Osteoblast (primary cell): Measurements from ENCODE around the gene CYP46A1. TPM values are rescaled to one million over a fixed set of nuclear protein-coding genes. Genes with fewer than 3 reads are reported as not detected.

ENCODE experiments used
- DNase-seq: peaks from one replicate; pipeline ENCODE4 v3.0.0; 2011; ENCODE audit warnings: low spot score, mixed read lengths; ENCODE audit not compliant: insufficient read length; ENCODE audit errors: missing footprints
- H2AFZ ChIP-seq: 2 replicates; pipeline ENCODE4 v1.6.0; 2011; ENCODE audit warnings: mild to moderate bottlenecking, low read length
- H3K27ac ChIP-seq: 2 replicates; pipeline ENCODE4 v1.5.1; 2011; ENCODE audit warnings: mild to moderate bottlenecking, low read depth, low read length, moderate library complexity
- H3K27me3 ChIP-seq: 2 replicates; pipeline ENCODE4 v1.6.0; 2012; ENCODE audit warnings: mild to moderate bottlenecking, control low read depth, inconsistent platforms, low read length, moderate library complexity; ENCODE audit not compliant: insufficient read depth
- H3K36me3 ChIP-seq: 2 replicates; pipeline ENCODE4 v1.5.1; 2011; ENCODE audit warnings: mild to moderate bottlenecking, low read length, control low read depth, moderate library complexity; ENCODE audit not compliant: insufficient read depth
- H3K4me1 ChIP-seq: 2 replicates; pipeline ENCODE4 v1.5.1; 2011; ENCODE audit warnings: mild to moderate bottlenecking, low read length, control low read depth, moderate library complexity; ENCODE audit not compliant: insufficient read depth
- H3K4me2 ChIP-seq: 2 replicates; pipeline ENCODE4 v1.6.0; 2011; ENCODE audit warnings: mild to moderate bottlenecking, low read length; ENCODE audit not compliant: insufficient read depth
- H3K4me3 ChIP-seq: fragments of 200-600 bp; sonication (generic); 3 replicates; pipeline ENCODE4 v1.5.1; 2012; ENCODE audit warnings: mild to moderate bottlenecking, low read length, inconsistent platforms; ENCODE audit not compliant: insufficient read depth
- H3K79me2 ChIP-seq: 2 replicates; pipeline ENCODE4 v1.6.0; 2012; ENCODE audit warnings: mild to moderate bottlenecking, low read length, control low read depth, inconsistent platforms; ENCODE audit not compliant: insufficient read depth
- H3K9me3 ChIP-seq: 2 replicates; pipeline ENCODE4 v1.5.1; 2011; ENCODE audit warnings: low read depth, low read length, control low read depth
- H4K20me1 ChIP-seq: 2 replicates; pipeline ENCODE4 v1.6.0; 2012; ENCODE audit warnings: mild to moderate bottlenecking, low read length, control low read depth; ENCODE audit not compliant: insufficient read depth
- CTCF ChIP-seq: IDR thresholded peaks from 2 replicates; pipeline ENCODE4 v1.5.1; 2011; ENCODE audit warnings: mild to moderate bottlenecking, low read depth, low read length, moderate library complexity; ENCODE audit errors: extremely low read depth
- total RNA-seq: library from RNA; depleted of rRNA; stranded (reverse); fragments of >200 nt; gene quantifications from 2 replicates; pipeline ENCODE4 v1.2.3, GENCODE V29; 2012

CYP46A1 gene
- total RNA-seq, 1 donor = 0.36 TPM

- no peaks in the 10 kb centered on the region for H3K36me3 ChIP-seq
- peak; percentile 51 for DNase-seq
- no peaks in the 10 kb centered on the region for H4K20me1 ChIP-seq
- no peaks in the 10 kb centered on the region for H3K4me1 ChIP-seq
- H3K27me3 ChIP-seq = no peaks in the 10 kb centered on the region
- H3K79me2 ChIP-seq = no peaks in the 10 kb centered on the region
- H2AFZ ChIP-seq = no peak overlapping the region
- no peak overlapping the region for H3K27ac ChIP-seq
- no peak overlapping the region for H3K4me2 ChIP-seq
- TF ChIP-seq CTCF = no peak
- H3K4me3 ChIP-seq = no peak overlapping the region
- H3K9me3 ChIP-seq = no peaks in the 10 kb centered on the region
Measured at GRCh38 chr14:99728231-99728920, 44.3 kb downstream of the CYP46A1 start.

GRCh38 chr14:99728981-99729451 is 44.9 kb downstream of the CYP46A1 start:
- Histone ChIP-seq H4K20me1 (no peaks in the 10 kb centered on the region), H3K4me3 (no peak overlapping the region), H3K9me3 (no peaks in the 10 kb centered on the region), H3K27ac (no peak overlapping the region), H3K4me2 (no peak overlapping the region), H3K79me2 (no peaks in the 10 kb centered on the region), H3K36me3 (no peaks in the 10 kb centered on the region), H2AFZ (no peak overlapping the region), H3K27me3 (no peaks in the 10 kb centered on the region), H3K4me1 (no peaks in the 10 kb centered on the region)
- DNase-seq = peak; percentile 81
- no peak for TF ChIP-seq CTCF

- H3K27ac ChIP-seq = no peak overlapping the region
- H3K4me2 ChIP-seq = peak overlapping the region; percentile 76
- H3K9me3 ChIP-seq = no peaks in the 10 kb centered on the region
Measured at GRCh38 chr14:99729991-99730875, 46.1 kb downstream of the CYP46A1 start.

More at GRCh38 chr14:99729991-99730875, 46.1 kb downstream of the CYP46A1 start:
- Histone ChIP-seq H4K20me1 (no peaks in the 10 kb centered on the region), H2AFZ (peak overlapping the region; percentile 68), H3K4me3 (peak overlapping the region; percentile 76), H3K79me2 (no peaks in the 10 kb centered on the region), H3K4me1 (no peaks in the 10 kb centered on the region), H3K27me3 (no peaks in the 10 kb centered on the region), H3K36me3 (no peaks in the 10 kb centered on the region)
- peak; percentile 99 for DNase-seq
- TF ChIP-seq CTCF = peak; percentile 69
